Measurements from ENCODE around the gene PIM3. TPM values are rescaled to one million over a fixed set of nuclear protein-coding genes. Genes with fewer than 3 reads are reported as not detected.

PIM3 gene
- total RNA-seq, 1 donor from 2014 or later: 215 TPM

GRCh38 chr22:49929994-49930575, 30.5 kb upstream of the PIM3 start:
- Mint-ChIP-seq H3K36me3 (ENCODE audit: low read depth) (peaks cover 19% of the 10 kb centered on the region), H3K4me1 (ENCODE audit: low read depth) (peaks cover 28% of the 10 kb centered on the region), H3K4me3 (ENCODE audit: low read depth) (peak overlapping the region; percentile 13), H3K9me3 (no peaks in the 10 kb centered on the region), H3K27me3 (ENCODE audit: low read depth) (no peaks in the 10 kb centered on the region), H3K27ac (no peak overlapping the region)
- intact Hi-C loops (cut with micrococcal nuclease): loop anchor here (5.0 kb wide), 3 partner anchors 87 to 262 kb away; no protein-coding TSS in a partner anchor
- DNase-seq (ENCODE audit: low spot score): no peak

- Mint-ChIP-seq H3K27me3 (ENCODE audit: low read depth) (no peaks in the 10 kb centered on the region), H3K4me1 (ENCODE audit: low read depth) (peaks cover 21% of the 10 kb centered on the region), H3K9me3 (no peaks in the 10 kb centered on the region), H3K27ac (peak overlapping the region; percentile 31), H3K4me3 (ENCODE audit: low read depth) (no peak overlapping the region), H3K36me3 (ENCODE audit: low read depth) (peaks cover 13% of the 10 kb centered on the region)
- intact Hi-C loops (cut with micrococcal nuclease): loop anchor here (1.0 to 5.0 kb wide), 5 partner anchors 62 to 261 kb away; no protein-coding TSS in a partner anchor
- DNase-seq (ENCODE audit: low spot score): no peak
These were observed 29.8 kb upstream of the PIM3 start for GRCh38 chr22:49930596-49931412.

- DNase-seq (ENCODE audit: low spot score): no peak
- Mint-ChIP-seq H3K4me3 (ENCODE audit: low read depth) (peak overlapping the region; percentile 60), H3K9me3 (no peaks in the 10 kb centered on the region), H3K27ac (peak overlapping the region; percentile 78), H3K36me3 (ENCODE audit: low read depth) (no peaks in the 10 kb centered on the region), H3K4me1 (ENCODE audit: low read depth) (peaks cover 22% of the 10 kb centered on the region), H3K27me3 (ENCODE audit: low read depth) (no peaks in the 10 kb centered on the region)
- intact Hi-C loops (cut with micrococcal nuclease): loop anchor here (5.0 kb wide), 2 partner anchors 84 to 259 kb away; no protein-coding TSS in a partner anchor
These were observed 27.1 kb upstream of the PIM3 start for GRCh38 chr22:49933236-49934159.

GRCh38 chr22:49934160-49934890, 26.2 kb upstream of the PIM3 start:
- DNase-seq (ENCODE audit: low spot score): no peak
- Mint-ChIP-seq H3K4me3 (ENCODE audit: low read depth) (peak overlapping the region; percentile 73), H3K36me3 (ENCODE audit: low read depth) (no peaks in the 10 kb centered on the region), H3K4me1 (ENCODE audit: low read depth) (peaks cover 22% of the 10 kb centered on the region), H3K9me3 (no peaks in the 10 kb centered on the region), H3K27ac (peak overlapping the region; percentile 58), H3K27me3 (ENCODE audit: low read depth) (no peaks in the 10 kb centered on the region)
- intact Hi-C loops (cut with micrococcal nuclease): loop anchor here (5.0 kb wide), 2 partner anchors 83 to 258 kb away; no protein-coding TSS in a partner anchor

- DNase-seq (ENCODE audit: low spot score): peak; percentile 82
- Mint-ChIP-seq H3K27ac (peak overlapping the region; percentile 76), H3K9me3 (no peaks in the 10 kb centered on the region), H3K27me3 (ENCODE audit: low read depth) (no peaks in the 10 kb centered on the region), H3K4me1 (ENCODE audit: low read depth) (peaks cover 24% of the 10 kb centered on the region), H3K36me3 (ENCODE audit: low read depth) (no peaks in the 10 kb centered on the region), H3K4me3 (ENCODE audit: low read depth) (peak overlapping the region; percentile 73)
- intact Hi-C loops (cut with micrococcal nuclease): loop anchor here (5.0 kb wide), 2 partner anchors 82 to 257 kb away; no protein-coding TSS in a partner anchor
These were observed 25.5 kb upstream of the PIM3 start for GRCh38 chr22:49934891-49935557.

- intact Hi-C loops (cut with micrococcal nuclease): no loop called here
These were observed 25.0 kb upstream of the PIM3 start for GRCh38 chr22:49935561-49935960.

GRCh38 chr22:49936018-49936972, 24.3 kb upstream of the PIM3 start:
- Mint-ChIP-seq H3K27ac (peak overlapping the region; percentile 83), H3K27me3 (ENCODE audit: low read depth) (no peaks in the 10 kb centered on the region), H3K9me3 (no peaks in the 10 kb centered on the region), H3K36me3 (ENCODE audit: low read depth) (no peaks in the 10 kb centered on the region), H3K4me3 (ENCODE audit: low read depth) (peak overlapping the region; percentile 52), H3K4me1 (ENCODE audit: low read depth) (peaks cover 20% of the 10 kb centered on the region)
- peak; percentile 90 for DNase-seq (ENCODE audit: low spot score)
- intact Hi-C loops (cut with micrococcal nuclease): loop anchor here (1.0 to 2.0 kb wide), 2 partner anchors 26 to 35 kb away; no protein-coding TSS in a partner anchor

More at GRCh38 chr22:49935561-49935960, 25.0 kb upstream of the PIM3 start:
- no peaks in the 10 kb centered on the region for H3K9me3 Mint-ChIP-seq
- H3K27me3 Mint-ChIP-seq (ENCODE audit: low read depth): no peaks in the 10 kb centered on the region
- no peak overlapping the region for H3K4me3 Mint-ChIP-seq (ENCODE audit: low read depth)
- H3K4me1 Mint-ChIP-seq (ENCODE audit: low read depth): peaks cover 24% of the 10 kb centered on the region
- no peaks in the 10 kb centered on the region for H3K36me3 Mint-ChIP-seq (ENCODE audit: low read depth)
- no peak for DNase-seq (ENCODE audit: low spot score)
- H3K27ac Mint-ChIP-seq: peak overlapping the region; percentile 76

- peaks cover 15% of the 10 kb centered on the region for H3K4me1 Mint-ChIP-seq (ENCODE audit: low read depth)
- no peaks in the 10 kb centered on the region for H3K36me3 Mint-ChIP-seq (ENCODE audit: low read depth)
- intact Hi-C loops (cut with micrococcal nuclease): loop anchor here (1.0 to 2.0 kb wide), 2 partner anchors 25 to 34 kb away; no protein-coding TSS in a partner anchor
- peak overlapping the region; percentile 52 for H3K4me3 Mint-ChIP-seq (ENCODE audit: low read depth)
- H3K9me3 Mint-ChIP-seq: no peaks in the 10 kb centered on the region
- H3K27me3 Mint-ChIP-seq (ENCODE audit: low read depth): no peaks in the 10 kb centered on the region
- peak overlapping the region; percentile 83 for H3K27ac Mint-ChIP-seq
- DNase-seq (ENCODE audit: low spot score): no peak
These were observed 23.4 kb upstream of the PIM3 start for GRCh38 chr22:49936973-49937757.

- Mint-ChIP-seq H3K4me1 (ENCODE audit: low read depth) (peaks cover 15% of the 10 kb centered on the region), H3K36me3 (ENCODE audit: low read depth) (no peaks in the 10 kb centered on the region), H3K27me3 (ENCODE audit: low read depth) (no peaks in the 10 kb centered on the region), H3K4me3 (ENCODE audit: low read depth) (no peak overlapping the region), H3K9me3 (no peaks in the 10 kb centered on the region), H3K27ac (peak overlapping the region; percentile 40)
- intact Hi-C loops (cut with micrococcal nuclease): loop anchor here (2.0 kb wide), 1 partner anchor 33 kb away; no protein-coding TSS in a partner anchor
- DNase-seq (ENCODE audit: low spot score): no peak
These were observed 22.6 kb upstream of the PIM3 start for GRCh38 chr22:49937758-49938564.
